GM12878 (cell line): Measurements from ENCODE around the gene MDGA2.

Experiments
- BRCA1 ChIP-seq: IDR thresholded peaks from 2 replicates; pipeline ENCODE4 v1.6.1; 2011; ENCODE audit warnings: low read depth, low read length, improper control_type of control experiment
- DPF2 ChIP-seq: fragments of 450-650 bp; IDR thresholded peaks from 2 replicates; pipeline ENCODE4 v1.6.1; 2017; ENCODE audit warnings: mild to moderate bottlenecking
- FOXM1 ChIP-seq: IDR thresholded peaks from 2 replicates; pipeline ENCODE4 v1.6.1; 2012; ENCODE audit warnings: low read depth, mild to moderate bottlenecking, inconsistent platforms, low read length, moderate library complexity
- POLR2A ChIP-seq: IDR thresholded peaks from 2 replicates; pipeline ENCODE4 v1.6.1; 2011; ENCODE audit warnings: low read depth, mild to moderate bottlenecking, low read length
- POLR2AphosphoS5 ChIP-seq: IDR thresholded peaks from 2 replicates; pipeline ENCODE4 v1.6.1; 2011; ENCODE audit warnings: mild to moderate bottlenecking, low read length, inconsistent platforms
- RAD21 ChIP-seq: IDR thresholded peaks from 2 replicates; pipeline ENCODE4 v1.6.1; 2011; ENCODE audit warnings: mild to moderate bottlenecking, low read depth, low read length, moderate library complexity; ENCODE audit not compliant: insufficient read depth
- ZNF622 ChIP-seq: fragments of 450-650 bp; IDR thresholded peaks from 2 replicates; pipeline ENCODE4 v1.6.1; 2017; ENCODE audit warnings: mild to moderate bottlenecking, inconsistent platforms
- TF ChIP-seq, protein P1 (sequence below): fragments of 450-650 bp; IDR thresholded peaks from 2 replicates; pipeline ENCODE4 v1.6.1; 2017; ENCODE audit warnings: mild to moderate bottlenecking
- TF ChIP-seq, protein P2 (sequence below): fragments of 450-650 bp; IDR thresholded peaks from 2 replicates; pipeline ENCODE4 v1.6.1; 2014; ENCODE audit warnings: mild to moderate bottlenecking
- TF ChIP-seq, protein P3 (sequence below), 3 experiments: IDR thresholded peaks in 2 of 3; conservative IDR thresholded peaks in 1 of 3; 2 replicates each; pipeline ENCODE4 v1.5.1; 2011; ENCODE audit warnings: low read depth in 3 of 3, low read length in 3 of 3, mild to moderate bottlenecking in 3 of 3, control low read depth in 2 of 3, moderate library complexity in 2 of 3, inconsistent platforms in 1 of 3, mixed read lengths in 1 of 3; ENCODE audit not compliant: control insufficient read depth in 2 of 3, insufficient read depth in 1 of 3; ENCODE audit errors: extremely low read depth in 1 of 3

DNA sequence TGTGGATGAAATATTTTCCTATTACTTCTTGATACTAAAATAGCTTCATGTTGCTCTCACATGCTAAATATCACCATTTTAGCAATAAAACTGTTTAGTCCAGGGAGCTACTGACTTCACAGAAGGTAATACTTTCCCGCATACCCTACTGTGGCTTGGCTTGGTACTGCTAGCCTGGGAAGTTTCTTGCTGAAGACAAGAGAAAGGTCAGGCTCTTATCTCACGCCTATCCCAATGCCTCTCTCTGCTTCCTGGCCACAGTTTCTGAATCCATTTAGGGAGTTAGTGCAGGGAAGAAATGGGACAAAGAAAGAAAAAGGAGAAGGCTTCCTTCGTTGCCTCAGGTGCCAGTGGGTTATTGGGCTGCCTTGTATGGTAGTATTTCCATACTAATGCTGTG is 228.3 kb downstream of the MDGA2 start:
- TF ChIP-seq, protein P1, sequence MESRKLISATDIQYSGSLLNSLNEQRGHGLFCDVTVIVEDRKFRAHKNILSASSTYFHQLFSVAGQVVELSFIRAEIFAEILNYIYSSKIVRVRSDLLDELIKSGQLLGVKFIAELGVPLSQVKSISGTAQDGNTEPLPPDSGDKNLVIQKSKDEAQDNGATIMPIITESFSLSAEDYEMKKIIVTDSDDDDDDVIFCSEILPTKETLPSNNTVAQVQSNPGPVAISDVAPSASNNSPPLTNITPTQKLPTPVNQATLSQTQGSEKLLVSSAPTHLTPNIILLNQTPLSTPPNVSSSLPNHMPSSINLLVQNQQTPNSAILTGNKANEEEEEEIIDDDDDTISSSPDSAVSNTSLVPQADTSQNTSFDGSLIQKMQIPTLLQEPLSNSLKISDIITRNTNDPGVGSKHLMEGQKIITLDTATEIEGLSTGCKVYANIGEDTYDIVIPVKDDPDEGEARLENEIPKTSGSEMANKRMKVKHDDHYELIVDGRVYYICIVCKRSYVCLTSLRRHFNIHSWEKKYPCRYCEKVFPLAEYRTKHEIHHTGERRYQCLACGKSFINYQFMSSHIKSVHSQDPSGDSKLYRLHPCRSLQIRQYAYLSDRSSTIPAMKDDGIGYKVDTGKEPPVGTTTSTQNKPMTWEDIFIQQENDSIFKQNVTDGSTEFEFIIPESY = no peak
- TF ChIP-seq POLR2AphosphoS5 (no peak), DPF2 (no peak), ZNF622 (no peak), BRCA1 (no peak), POLR2A (no peak), FOXM1 (no peak), RAD21 (no peak)
- TF ChIP-seq, protein P2, sequence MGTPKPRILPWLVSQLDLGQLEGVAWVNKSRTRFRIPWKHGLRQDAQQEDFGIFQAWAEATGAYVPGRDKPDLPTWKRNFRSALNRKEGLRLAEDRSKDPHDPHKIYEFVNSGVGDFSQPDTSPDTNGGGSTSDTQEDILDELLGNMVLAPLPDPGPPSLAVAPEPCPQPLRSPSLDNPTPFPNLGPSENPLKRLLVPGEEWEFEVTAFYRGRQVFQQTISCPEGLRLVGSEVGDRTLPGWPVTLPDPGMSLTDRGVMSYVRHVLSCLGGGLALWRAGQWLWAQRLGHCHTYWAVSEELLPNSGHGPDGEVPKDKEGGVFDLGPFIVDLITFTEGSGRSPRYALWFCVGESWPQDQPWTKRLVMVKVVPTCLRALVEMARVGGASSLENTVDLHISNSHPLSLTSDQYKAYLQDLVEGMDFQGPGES = no peak
- TF ChIP-seq, protein P3, sequence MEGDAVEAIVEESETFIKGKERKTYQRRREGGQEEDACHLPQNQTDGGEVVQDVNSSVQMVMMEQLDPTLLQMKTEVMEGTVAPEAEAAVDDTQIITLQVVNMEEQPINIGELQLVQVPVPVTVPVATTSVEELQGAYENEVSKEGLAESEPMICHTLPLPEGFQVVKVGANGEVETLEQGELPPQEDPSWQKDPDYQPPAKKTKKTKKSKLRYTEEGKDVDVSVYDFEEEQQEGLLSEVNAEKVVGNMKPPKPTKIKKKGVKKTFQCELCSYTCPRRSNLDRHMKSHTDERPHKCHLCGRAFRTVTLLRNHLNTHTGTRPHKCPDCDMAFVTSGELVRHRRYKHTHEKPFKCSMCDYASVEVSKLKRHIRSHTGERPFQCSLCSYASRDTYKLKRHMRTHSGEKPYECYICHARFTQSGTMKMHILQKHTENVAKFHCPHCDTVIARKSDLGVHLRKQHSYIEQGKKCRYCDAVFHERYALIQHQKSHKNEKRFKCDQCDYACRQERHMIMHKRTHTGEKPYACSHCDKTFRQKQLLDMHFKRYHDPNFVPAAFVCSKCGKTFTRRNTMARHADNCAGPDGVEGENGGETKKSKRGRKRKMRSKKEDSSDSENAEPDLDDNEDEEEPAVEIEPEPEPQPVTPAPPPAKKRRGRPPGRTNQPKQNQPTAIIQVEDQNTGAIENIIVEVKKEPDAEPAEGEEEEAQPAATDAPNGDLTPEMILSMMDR (IDR thresholded peaks at IDR 0.05 in 2 of 3, conservative IDR thresholded peaks at IDR 0.05 in 1 of 3; ENCODE audit: control insufficient read depth in 2 of 3, extremely low read depth in 1 of 3, insufficient read depth in 1 of 3, low read depth in 3 of 3, low read length in 3 of 3) = no peak
